Measurements from ENCODE around the gene CPNE5. TPM values are rescaled to one million over a fixed set of nuclear protein-coding genes. Genes with fewer than 3 reads are reported as not detected.

The CPNE5 gene
- total and polyA plus RNA-seq, 9 of the 15 experiments (the other 6 are each of a cell fraction or from before 2014, with no cell fraction given): 0.14 to 1.0 (median 0.46) TPM; not detected in 2

- TF ChIP-seq ZBTB12 (CRISPR knock-in tag; IDR thresholded peaks at IDR 0.05): no peak
- no peak for TF ChIP-seq CREB3L1 (IDR thresholded peaks at IDR 0.05; ENCODE audit: borderline replicate concordance, low read depth)
- TF ChIP-seq ZNF668 (CRISPR knock-in tag; IDR thresholded peaks at IDR 0.05): 0 out of 2 replicates have a peak, but pooled peaks have one; percentile 21
- no peak for TF ChIP-seq ZKSCAN1 (IDR thresholded peaks at IDR 0.05; ENCODE audit: low read depth, low read length)
- TF ChIP-seq BCOR (IDR thresholded peaks at IDR 0.05): 0 out of 2 replicates have a peak, but pooled peaks have one; percentile 30
- TF ChIP-seq THAP12 (CRISPR knock-in tag; IDR thresholded peaks at IDR 0.05): no peak
- TF ChIP-seq ZNF165 (CRISPR knock-in tag; IDR thresholded peaks at IDR 0.05; ENCODE audit: borderline replicate concordance): no peak
Observed at GRCh38 chr6:36822506-36823269, 16.6 kb downstream of the CPNE5 start (continued).
